Stimulated activated CD8-positive, alpha-beta memory T cell treated with anti-CD3 and anti-CD28 coated beads, Interleukin-4, amount 100 ng/mL, for 24 hours (primary cell): Measurements from ENCODE around the gene TMEM270.

Source experiments
- DNase-seq: peaks from one replicate; pipeline ENCODE4 v3.0.0-alpha.2; 2020; ENCODE audit warnings: low read depth

The TMEM270 gene

DNA sequence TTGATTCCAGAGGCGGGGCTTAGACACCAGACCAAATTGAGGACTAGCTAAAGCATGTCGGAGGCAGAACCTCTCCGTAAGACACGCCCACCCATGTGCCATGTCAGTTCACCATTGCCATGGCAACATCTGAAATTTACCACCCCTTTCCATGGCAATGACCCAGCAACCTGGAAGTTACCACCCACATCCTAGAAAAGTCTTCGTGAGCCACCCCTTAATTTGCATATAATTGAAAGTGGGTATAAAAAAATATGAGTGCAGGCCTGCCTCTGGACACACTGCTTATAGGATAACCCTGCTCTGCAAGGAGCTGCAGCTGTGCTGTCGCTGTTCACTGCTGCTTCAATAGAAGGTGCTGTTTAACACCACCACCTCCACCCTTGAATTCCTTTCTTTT is 28.0 kb downstream of the TMEM270 start:
- no peak for DNase-seq

DNA sequence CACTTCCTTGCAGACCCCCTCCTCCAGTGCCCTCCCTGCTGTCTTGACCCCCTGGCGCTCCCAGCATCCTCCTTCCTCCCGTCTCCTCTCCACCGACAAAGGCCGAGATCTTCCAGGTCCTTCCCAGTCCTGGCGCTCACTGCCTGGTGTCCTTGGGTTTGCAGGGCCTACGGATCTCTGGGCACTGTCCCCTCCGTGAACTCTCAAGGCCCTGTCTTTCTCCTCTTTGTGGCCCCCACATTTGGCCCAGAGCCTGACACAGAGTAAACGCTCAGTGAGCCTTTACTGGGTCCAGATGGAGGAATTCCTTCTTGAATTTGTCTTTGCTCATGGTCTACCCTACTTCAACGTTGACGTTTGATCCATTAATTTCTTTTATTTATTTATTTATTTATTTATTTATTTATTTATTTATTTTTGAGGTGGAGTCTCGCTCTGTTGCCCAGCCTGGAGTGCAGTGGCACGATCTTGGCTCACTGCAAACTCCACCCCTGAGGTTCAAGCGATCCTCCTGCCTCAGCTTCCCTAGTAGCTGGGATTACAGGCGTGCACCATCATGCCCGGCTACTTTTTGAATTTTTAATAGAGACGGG is 29.7 kb downstream of the TMEM270 start:
- DNase-seq: no peak

DNA sequence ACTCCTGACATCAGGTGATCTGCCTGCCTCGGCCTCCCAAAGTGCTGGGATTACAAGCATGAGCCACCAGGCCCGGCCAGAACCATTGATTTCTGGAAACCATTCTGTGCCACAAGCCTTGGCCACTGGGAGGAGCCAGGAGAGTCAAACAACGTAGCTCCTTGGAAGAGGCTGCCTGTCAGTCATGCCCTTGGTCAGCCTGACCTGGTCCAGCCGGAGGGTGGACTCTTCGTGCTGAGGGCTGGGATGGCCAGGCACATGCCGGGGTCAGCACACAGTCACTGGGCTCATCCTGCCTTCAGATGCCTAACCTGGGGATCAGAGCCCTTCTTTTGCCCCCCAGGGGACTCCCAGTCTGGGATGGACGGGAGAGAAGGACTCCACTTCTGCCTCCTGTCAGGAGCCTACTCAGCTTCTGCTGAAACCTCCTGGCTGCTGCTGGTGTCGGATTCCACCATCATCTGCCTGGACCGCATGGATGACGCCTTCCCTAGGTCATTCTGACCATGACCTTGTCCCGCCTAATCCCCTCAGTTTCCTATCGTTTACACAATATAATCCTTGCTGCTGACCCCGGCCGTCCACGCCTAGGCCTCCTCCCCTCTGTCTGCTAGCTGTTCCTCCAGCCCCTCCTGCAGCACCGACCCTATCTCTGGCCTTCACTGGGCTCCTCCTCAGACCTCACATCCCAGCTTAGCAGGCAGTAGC is 30.4 kb downstream of the TMEM270 start:
- no peak for DNase-seq

DNA sequence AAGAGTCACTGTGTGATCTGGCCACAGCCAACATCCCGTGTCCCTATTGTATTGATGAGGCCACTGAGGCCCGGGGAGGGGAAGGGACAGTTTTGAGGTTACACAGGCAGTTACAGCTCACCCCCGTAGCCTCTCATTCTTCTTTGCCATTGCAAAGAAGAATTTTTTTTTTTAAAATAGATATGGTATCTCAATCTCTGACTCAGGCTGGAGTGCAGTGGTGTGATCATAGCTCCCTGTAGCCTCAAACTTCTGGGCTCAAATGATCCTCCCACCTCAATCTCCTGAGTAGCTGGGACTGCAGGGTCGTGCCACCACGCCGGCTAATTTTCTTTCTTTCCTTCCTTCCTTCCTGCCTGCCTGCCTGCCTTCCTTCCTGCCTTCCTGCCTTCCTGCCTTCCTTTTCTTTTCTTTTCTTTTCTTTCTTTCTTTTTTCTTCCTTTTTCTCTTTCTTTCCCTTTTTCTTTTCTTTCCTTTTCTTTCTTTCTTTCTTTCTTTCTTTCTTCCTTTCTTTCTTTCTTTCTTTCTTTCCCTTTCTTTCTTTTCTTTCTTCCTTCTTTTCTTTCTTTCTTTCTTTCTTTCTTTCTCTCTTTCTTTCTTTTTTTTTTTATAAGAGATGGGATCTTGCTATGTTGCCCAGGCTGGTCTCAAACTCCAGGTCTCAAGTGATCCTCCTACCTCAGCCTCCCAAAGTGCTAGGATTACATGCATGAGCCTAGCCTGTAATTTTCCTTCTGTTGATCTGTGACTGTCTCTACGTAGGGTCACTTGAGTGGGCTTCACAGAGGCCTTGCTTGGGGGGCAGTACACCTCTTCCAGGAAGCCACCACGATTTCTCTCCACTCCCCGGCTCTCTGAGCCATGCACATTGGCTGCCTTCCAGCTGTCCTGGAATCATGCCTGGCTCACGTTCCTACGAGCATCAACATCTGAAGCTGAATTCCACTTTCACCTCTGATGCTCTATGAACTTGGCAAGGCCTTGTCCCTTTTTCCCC is 31.3 kb downstream of the TMEM270 start:
- DNase-seq: no peak

DNA sequence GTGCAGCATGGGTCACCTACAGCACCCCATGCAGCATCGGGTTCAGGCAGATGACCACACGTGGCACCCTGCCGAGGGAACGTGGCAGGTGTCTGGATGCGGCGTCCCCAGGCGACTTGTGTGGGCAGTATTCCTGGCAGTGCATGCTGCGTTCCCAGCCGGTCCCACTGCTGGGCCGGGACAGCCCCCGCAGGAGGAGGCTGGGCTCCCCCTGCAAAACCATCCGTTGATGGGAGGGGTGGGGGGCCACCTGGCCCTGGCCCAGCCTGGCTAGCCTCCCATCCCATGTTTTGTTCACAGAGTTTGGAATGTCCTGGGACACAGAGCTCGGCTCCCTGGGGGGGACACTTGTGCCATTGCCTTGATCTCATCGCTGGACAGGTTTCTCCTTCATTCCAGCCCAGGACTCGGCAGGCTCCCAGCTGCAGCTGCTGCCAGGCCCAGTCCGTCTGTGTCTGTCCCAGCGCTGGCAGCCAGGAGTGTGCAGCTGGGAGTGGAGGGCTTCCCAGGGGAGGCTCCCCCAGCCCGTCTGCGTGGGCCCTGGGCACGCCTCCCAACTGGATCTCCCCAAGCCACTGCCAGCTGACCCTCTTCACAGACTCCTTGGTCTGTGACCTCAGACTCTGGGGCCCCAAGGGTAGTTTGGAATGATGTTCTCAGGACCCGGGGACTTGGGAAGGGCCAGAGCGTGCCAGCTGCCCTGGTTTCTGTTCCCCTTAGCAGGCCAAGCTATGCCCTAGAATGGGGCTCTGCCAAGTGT is 32.6 kb downstream of the TMEM270 start:
- no peak for DNase-seq

DNA sequence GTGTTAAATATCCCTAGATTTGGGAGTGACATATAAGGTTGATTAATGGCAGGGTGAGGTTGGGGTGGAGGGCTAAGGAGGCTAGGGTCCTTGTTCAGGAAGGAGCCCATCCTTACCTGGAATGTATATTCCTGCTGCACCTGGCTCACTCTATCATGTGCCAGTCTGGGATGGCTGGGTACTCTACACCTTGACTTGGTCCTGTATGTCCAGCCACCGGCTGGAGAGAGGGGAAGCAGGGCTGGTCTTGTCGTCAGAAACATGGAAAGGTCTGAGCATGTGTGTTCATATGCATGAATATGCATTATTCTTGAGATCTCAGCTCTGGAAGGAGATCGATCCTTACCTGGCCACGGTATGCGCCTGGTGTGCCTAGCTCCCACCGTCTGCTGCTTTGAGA is 33.2 kb downstream of the TMEM270 start:
- DNase-seq: no peak

DNA sequence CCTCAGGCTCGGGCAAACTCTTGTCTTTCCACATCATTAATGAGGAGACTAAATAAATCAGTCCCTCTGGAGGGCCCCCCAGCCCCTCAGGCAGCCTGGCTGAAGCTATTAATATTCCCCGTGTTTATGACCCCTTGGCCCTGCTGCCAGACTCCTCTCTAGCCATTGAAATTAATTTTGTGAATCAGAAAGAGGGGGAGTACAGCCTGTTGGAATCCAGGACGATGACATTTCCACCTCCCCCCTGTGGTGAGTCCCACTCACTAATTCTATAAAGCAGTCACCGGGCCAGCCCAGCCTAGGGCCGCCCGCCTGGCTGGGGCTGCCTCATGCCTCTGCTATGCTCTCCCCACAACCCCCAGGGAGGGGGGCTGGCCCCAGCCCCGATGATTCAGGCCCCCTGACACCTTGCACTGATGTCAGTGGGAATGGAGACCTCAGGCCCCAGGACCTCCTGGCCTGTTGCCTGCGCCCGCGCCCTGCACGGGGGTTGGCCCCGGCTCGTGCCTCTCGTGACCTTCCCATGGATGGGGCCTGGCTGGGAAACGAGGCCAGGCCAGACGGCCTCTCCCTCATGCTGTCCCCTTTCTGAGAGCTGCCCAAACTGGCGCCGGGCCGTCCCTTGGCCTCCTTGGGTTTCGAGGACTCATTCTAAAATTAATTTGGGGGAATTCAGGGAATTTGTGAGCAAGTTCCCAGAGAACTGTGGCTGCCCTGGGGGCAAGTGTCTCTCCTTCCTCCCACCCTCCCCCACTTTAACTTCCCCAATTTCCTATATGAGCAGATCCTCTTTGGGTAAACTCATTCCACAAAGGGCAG is 34.0 kb downstream of the TMEM270 start:
- no peak for DNase-seq

DNA sequence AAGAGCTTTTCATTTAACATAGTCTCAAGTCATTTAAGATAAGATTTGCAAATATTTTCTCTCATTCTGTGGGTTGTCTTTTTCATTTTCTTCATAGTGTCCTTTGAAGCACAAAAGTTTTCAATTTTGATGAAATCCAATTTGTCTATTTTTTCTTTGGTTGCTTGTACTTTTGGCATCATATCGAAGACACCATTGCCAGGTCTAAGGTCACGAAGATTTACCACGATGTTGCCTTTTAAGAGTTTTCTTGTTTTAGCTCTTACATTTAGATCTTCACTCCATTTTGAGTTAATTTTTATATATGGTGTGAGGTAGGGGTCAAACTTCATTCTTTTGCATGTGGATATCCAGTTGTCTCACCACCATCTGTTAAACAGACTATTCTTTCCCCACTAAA is 34.7 kb downstream of the TMEM270 start:
- DNase-seq: no peak

DNA sequence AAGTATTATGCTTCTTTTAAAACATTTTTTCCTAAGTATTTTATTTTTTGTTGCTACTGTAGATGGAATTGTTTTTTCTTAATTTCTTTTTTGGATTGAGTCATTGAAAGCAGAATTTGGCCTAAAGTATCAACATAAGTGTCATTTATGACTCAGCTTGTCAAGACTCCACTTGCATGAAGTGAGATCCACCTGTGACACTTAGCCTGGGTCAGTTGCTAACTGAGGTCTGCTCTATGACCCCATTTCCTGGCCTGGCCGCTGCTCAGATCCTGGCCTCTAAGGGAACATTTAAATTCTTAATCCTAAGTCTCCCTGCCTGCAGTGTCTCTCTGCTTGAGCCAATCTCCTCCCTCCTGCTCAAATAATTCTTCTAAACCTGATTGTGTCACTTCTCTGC is 35.5 kb downstream of the TMEM270 start:
- no peak for DNase-seq

DNA sequence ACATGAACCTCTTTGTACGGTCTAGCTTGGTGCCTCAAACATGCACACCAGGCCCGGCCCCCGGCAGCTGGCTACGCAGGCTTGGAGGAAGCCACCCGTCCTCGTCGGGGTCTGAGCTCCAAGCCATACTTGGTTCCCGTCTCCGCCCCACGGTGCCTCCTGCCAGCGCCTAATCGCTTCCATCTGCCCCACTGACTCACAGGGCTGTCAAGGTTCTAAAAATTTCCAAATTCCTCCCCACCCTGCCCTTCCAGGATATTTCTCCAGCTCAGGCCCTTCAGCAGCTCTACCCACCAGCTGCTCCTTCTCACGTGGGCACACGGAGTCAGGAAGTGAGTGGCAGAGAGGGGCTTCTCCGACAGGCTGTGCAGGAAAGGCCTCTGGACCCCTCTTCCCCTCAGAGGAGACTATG is 38.8 kb downstream of the TMEM270 start:
- DNase-seq: no peak

DNA sequence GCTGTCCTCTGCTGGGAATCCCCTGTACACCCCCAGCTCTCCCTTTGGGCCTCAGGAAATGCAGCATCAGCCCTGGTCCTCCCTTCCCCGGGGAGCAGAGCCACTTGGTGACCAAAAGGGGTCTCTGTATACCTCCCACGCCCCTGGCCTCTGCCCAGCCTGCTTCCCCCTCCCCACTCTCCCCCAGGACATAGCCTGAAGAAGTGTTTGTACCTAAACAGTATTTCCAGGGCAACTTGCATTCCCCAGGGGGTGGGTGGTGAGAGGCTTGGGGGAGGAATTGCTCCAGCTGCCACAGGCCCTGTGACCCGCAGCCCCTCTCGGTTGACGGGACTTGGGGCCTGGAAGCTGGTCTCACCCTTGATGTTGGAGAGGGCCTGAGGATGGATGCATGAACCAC is 39.3 kb downstream of the TMEM270 start:
- DNase-seq: no peak

DNA sequence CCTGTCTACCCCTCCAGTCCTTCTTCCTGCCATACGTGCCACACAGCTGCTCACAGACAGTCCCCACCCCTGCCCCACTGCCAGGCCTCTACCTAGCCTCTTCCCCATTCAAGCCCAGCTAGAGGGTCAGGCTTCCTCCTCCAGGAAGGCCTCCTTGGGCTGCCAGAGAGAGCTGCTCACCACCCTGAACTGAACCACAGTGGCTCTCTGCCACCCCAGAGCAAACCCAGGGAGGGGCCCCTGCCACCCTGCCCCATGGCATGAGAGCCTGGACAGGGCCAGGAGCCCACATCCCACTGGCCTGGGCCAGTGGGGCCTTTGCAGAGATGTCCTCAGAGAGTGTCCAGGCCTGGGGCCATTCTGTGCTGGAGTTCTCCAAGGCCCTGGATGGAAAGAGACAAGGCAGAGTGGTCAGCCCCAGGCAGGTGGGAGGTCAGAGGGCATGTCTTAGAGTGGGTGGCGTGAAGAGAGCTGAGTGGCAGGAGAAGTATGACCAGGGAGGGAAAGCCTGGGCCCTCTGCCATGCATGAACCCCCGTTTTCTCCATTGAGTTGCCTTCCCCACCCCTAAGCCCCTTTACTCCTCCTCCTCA is 40.4 kb downstream of the TMEM270 start:
- no peak for DNase-seq

DNA sequence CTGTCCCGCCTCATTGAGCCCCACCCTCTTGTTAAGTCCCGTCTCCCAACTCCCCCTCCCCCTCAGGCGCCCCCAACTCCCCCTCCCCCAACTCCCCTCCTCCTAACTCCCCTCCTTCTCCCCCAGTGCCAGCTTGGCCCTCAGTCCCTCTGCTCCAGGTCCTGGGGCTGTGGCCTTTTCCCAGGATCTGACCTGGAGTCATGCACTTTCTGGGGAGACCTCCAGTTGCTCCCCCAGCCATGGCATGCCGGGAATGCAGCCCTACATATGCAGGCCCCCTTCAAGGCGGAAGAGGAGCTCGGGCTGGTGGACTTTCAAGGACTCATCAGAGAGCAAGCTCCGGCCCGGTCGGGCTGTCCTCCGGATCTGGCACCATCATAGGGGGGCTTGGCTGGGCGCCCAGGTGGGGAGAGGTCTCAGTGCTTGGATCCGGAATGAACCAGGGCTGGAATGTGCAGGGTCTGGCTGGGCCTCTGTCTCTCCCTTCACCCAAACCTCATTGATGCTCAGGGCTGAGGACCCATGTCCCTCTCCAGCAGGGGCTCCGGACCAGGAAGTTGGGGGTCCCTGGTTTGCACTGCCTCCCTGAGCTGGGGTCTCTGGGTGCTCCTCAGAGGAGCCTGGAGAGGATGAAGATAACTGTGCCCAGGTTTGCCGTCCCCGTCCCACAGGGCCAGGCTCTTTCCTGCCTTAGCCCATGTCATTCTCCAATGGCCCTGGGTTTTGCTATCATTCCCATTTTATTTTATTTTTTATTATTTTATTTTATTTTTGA is 41.1 kb downstream of the TMEM270 start:
- DNase-seq: no peak

DNA sequence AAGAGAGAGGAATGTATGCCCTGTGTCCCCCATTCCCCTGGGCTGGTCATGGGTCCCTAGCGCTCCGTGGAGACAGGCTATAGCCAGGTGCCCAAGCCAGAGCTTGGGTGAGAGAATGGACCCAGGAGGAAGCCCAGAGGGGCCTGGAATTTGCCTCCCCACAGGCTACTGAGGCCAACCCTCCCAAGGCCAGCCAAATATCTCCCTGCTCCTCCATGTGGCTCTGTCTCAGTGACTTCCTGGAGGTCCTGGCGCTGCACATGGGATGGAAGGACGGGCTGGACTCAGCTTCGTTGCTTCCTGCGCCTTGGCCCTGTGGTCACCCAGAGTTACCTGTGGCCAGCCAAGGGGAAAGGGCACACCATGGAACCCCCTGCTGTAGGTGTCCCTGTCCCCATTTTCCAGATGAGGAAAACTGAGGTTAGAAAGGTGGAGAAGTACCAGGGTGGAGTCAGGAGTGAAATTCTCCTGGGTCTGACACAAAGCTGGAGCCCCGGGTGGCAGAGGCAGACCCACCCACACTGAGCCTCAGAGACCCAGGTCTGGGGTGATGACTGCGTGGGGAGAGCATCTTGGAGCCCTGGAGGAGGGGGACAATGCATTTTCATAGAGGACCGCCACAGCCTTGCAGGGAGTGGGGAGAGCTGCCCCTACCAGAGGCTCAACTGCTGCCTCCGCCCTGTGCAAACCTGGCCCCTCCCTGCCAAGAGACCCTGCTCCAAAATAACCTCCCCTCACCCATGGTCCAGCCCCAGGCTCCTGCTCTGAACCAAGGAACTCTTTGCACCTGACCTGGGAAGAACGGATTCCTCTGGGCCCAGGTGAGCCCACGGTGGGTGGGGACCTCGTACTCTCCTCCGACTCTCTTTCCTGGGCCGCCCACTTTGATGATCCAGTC is 42.6 kb downstream of the TMEM270 start:
- no peak for DNase-seq

DNA sequence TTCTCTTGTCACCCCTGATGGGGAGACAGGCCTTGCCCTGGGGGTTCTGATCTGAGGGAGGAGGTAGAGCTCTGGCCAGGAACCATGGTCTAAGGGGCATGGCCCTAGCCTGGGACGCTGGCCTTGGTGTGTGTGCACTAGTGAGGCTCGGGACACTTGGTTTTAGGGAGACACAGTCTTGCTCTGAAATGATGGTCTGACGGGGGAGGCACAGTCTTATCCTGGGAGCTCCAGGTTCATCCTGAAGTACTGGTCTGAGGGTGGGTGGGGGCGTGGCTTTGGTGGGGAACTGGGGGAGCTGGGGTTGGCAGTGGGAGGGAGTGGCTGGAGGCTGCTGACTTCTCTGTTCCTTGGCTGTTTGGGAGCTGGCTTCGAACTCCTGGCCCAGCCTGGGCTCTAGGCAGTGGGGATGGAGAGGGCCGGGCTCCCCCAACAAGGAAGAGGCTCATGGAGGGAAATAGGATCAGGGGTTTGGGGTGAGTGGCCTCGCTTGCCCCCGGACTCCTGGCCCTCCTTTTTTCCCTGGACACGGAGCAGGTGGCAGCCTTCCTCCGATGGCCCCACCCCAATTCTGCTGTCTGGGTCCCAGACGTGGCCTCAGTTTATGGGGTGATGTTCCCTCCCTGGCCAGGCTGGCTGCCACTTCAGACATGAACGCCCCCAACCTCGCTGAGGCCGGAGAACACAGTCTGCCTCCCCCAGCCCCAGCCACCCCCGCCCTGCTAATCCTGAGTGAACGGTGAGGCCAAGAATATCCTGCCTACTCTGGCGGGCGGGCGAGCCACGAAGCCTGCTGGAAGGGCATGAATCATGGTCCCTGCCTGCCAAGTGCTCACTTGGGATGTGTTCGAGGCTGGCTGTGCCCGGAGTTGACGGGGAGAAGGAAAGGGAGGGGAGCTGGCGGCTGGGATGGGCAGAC is 43.5 kb downstream of the TMEM270 start:
- no peak for DNase-seq

DNA sequence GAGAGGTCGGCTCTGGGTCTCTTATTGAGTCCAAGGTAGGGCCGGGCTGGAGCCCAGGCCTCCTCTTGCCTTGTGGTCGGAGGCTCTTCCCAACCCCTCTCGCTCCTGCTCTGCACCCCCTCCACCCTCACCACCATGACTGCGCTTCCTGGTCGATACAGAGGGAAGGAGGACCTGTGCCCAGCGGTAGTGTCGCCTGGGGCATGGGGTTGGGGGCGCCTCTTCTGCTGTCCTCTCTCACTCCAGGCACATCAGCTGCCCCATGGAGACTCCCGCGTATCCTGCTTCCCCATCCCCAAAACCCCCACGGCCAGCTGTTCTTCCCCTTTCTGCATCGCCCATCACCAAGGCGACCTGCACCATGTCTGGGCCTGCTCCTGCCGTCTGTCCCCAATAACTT is 44.4 kb downstream of the TMEM270 start:
- no peak for DNase-seq

DNA sequence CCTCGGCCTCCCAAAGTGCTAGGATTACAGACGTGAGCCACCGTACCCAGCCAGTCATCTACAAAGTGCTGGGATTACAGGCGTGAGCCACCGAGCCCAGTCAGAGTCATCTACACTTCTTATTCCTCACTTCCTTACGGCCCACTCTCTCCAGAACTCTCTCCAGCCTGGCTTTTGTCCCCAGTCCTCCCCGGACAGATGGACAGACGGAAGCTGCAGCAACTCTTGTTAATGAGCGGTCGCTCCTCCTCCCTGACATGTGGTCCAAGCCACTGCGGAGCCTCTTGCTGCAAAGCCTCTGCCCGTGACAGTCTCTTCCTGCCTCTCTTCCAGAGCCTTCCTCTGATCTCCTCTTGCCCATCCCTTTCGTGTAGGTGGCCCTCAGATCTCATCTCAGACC is 45.9 kb downstream of the TMEM270 start:
- DNase-seq: no peak

DNA sequence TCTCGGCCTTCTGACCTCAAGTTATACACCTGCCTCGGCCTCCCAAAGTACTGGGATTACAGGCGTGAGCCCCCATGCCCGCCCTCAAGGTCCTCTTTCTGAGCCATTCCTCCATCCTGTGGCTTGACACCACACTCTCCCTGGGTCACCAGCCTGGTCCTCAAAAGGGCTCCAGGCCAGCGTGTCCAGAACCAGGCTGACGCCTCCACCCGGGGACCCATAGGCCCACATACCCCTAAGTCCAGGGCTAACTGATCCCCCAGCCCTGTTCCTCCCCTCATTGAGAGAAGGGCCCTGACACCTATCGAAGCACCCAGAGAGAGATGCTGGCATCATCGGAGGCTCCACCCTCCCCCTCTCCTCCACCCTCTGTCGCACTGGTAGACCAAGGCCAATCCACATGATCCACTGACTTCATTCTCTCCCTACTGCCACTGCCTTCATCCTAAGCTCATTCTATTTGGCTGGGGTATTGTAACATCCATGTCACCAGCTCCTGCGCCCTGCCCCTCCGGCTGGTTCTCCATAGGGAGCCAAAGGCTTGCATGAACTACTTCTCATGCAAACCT is 46.7 kb downstream of the TMEM270 start:
- DNase-seq: no peak
